ENCODE results near the gene ZNF654.
"Not testable (repeated sequence)": the region's sequence is repeated elsewhere in the genome, so short reads cannot be mapped to it uniquely, and the experiment has no call there.

ZNF654 gene

GRCh38 chr3:88075072-88075471 lies 16.0 kb downstream of the ZNF654 start:
- no peak for DNase-seq

GRCh38 chr3:88075497-88075896 lies 16.4 kb downstream of the ZNF654 start:
- DNase-seq, result no peak

- DNase-seq, result no peak
Observed at GRCh38 chr3:88076712-88077111, 17.7 kb downstream of the ZNF654 start.

- no peak for DNase-seq
Observed at GRCh38 chr3:88078932-88079331, 19.9 kb downstream of the ZNF654 start.

GRCh38 chr3:88082854-88083253 lies 23.8 kb downstream of the ZNF654 start:
- no peak for DNase-seq

- no peak for DNase-seq
Observed at GRCh38 chr3:88084097-88084501, 25.0 kb downstream of the ZNF654 start.

GRCh38 chr3:88090681-88091080 lies 31.6 kb downstream of the ZNF654 start:
- DNase-seq, result no peak

GRCh38 chr3:88092270-88092669 lies 33.2 kb downstream of the ZNF654 start:
- DNase-seq, result no peak

GRCh38 chr3:88093266-88093665 lies 34.2 kb downstream of the ZNF654 start:
- no peak for DNase-seq

- no peak for DNase-seq
Observed at GRCh38 chr3:88101142-88101541, 42.1 kb downstream of the ZNF654 start.

- no peak for DNase-seq
Observed at GRCh38 chr3:88105325-88105724, 46.3 kb downstream of the ZNF654 start.

- no peak for DNase-seq
Observed at GRCh38 chr3:88112289-88112688, 53.2 kb downstream of the ZNF654 start.

- DNase-seq, result peak; percentile 14
Observed at GRCh38 chr3:88113311-88114162, 54.5 kb downstream of the ZNF654 start.

GRCh38 chr3:88114878-88115549 lies 56.0 kb downstream of the ZNF654 start:
- no peak for DNase-seq

- DNase-seq, result no peak
Observed at GRCh38 chr3:88117683-88118082, 58.6 kb downstream of the ZNF654 start.

GRCh38 chr3:88118603-88119002 lies 59.5 kb downstream of the ZNF654 start:
- not testable (repeated sequence) for DNase-seq

- DNase-seq, result no peak
Observed at GRCh38 chr3:88123526-88123925, 64.5 kb downstream of the ZNF654 start.

- DNase-seq, result no peak
Observed at GRCh38 chr3:88131695-88132094, 72.6 kb downstream of the ZNF654 start.

- DNase-seq, result no peak
Observed at GRCh38 chr3:88132894-88133293, 73.8 kb downstream of the ZNF654 start.

GRCh38 chr3:88133711-88134263 lies 74.7 kb downstream of the ZNF654 start:
- DNase-seq, result no peak

- DNase-seq, result no peak
Observed at GRCh38 chr3:88137836-88138235, 78.8 kb downstream of the ZNF654 start.

GRCh38 chr3:88141458-88142083 lies 82.5 kb downstream of the ZNF654 start:
- no peak for DNase-seq

GRCh38 chr3:88142094-88142624 lies 83.1 kb downstream of the ZNF654 start:
- DNase-seq, result no peak
